ENCODE data around the gene VSX2.

Gene VSX2

GRCh38 chr14:74198441-74199234 is 40.6 kb upstream of the VSX2 start:
- H3K9ac ChIP-seq: no peak overlapping the region
- H3K27me3 ChIP-seq (ENCODE audit: insufficient read depth, low read depth): no peaks in the 10 kb centered on the region
- no peak overlapping the region for H3K4me2 ChIP-seq
- no peaks in the 10 kb centered on the region for H4K20me1 ChIP-seq (ENCODE audit: insufficient read depth)
- no peak overlapping the region for H3K27ac ChIP-seq
- no peaks in the 10 kb centered on the region for H3K79me2 ChIP-seq (ENCODE audit: insufficient read depth, low read depth)
- no peak for TF ChIP-seq CTCF (conservative IDR thresholded peaks at IDR 0.05; ENCODE audit: low read depth, low read length)
- no peak overlapping the region for H3K4me3 ChIP-seq (IDR thresholded peaks at IDR 0.05; ENCODE audit: insufficient read depth, low read depth, low read length)
- no peaks in the 10 kb centered on the region for H3K4me1 ChIP-seq (ENCODE audit: low read depth, poor library complexity, severe bottlenecking)
- H2AFZ ChIP-seq (ENCODE audit: low read depth): no peak overlapping the region
- H3K36me3 ChIP-seq (ENCODE audit: insufficient read depth): no peaks in the 10 kb centered on the region

GRCh38 chr14:74202113-74202512 is 37.1 kb upstream of the VSX2 start:
- no peaks in the 10 kb centered on the region for H3K27me3 ChIP-seq (ENCODE audit: insufficient read depth, low read depth)
- no peak overlapping the region for H3K4me2 ChIP-seq
- no peaks in the 10 kb centered on the region for H3K36me3 ChIP-seq (ENCODE audit: insufficient read depth)
- no peaks in the 10 kb centered on the region for H3K79me2 ChIP-seq (ENCODE audit: insufficient read depth, low read depth)
- H3K9ac ChIP-seq: no peak overlapping the region
- H3K27ac ChIP-seq: no peak overlapping the region
- no peaks in the 10 kb centered on the region for H4K20me1 ChIP-seq (ENCODE audit: insufficient read depth)
- no peak overlapping the region for H2AFZ ChIP-seq (ENCODE audit: low read depth)
- no peak overlapping the region for H3K4me3 ChIP-seq (IDR thresholded peaks at IDR 0.05; ENCODE audit: insufficient read depth, low read depth, low read length)
- no peaks in the 10 kb centered on the region for H3K4me1 ChIP-seq (ENCODE audit: low read depth, poor library complexity, severe bottlenecking)
- TF ChIP-seq CTCF (conservative IDR thresholded peaks at IDR 0.05; ENCODE audit: low read depth, low read length): no peak

- Histone ChIP-seq H2AFZ (ENCODE audit: low read depth) (no peak overlapping the region), H3K27me3 (ENCODE audit: insufficient read depth, low read depth) (no peaks in the 10 kb centered on the region), H3K4me3 (IDR thresholded peaks at IDR 0.05; ENCODE audit: insufficient read depth, low read depth, low read length) (no peak overlapping the region), H3K36me3 (ENCODE audit: insufficient read depth) (no peaks in the 10 kb centered on the region), H3K9ac (no peak overlapping the region), H3K4me2 (no peak overlapping the region), H3K27ac (no peak overlapping the region), H3K4me1 (ENCODE audit: low read depth, poor library complexity, severe bottlenecking) (no peaks in the 10 kb centered on the region), H4K20me1 (ENCODE audit: insufficient read depth) (no peaks in the 10 kb centered on the region), H3K79me2 (ENCODE audit: insufficient read depth, low read depth) (no peaks in the 10 kb centered on the region)
- TF ChIP-seq CTCF (conservative IDR thresholded peaks at IDR 0.05; ENCODE audit: low read depth, low read length): no peak
Measured at GRCh38 chr14:74203639-74204038, 35.6 kb upstream of the VSX2 start.

- Histone ChIP-seq H4K20me1 (ENCODE audit: insufficient read depth) (no peaks in the 10 kb centered on the region), H3K4me1 (ENCODE audit: low read depth, poor library complexity, severe bottlenecking) (no peaks in the 10 kb centered on the region), H2AFZ (ENCODE audit: low read depth) (no peak overlapping the region), H3K27me3 (ENCODE audit: insufficient read depth, low read depth) (no peaks in the 10 kb centered on the region), H3K4me2 (no peak overlapping the region), H3K9ac (no peak overlapping the region), H3K27ac (no peak overlapping the region), H3K36me3 (ENCODE audit: insufficient read depth) (no peaks in the 10 kb centered on the region), H3K4me3 (IDR thresholded peaks at IDR 0.05; ENCODE audit: insufficient read depth, low read depth, low read length) (no peak overlapping the region), H3K79me2 (ENCODE audit: insufficient read depth, low read depth) (no peaks in the 10 kb centered on the region)
- TF ChIP-seq CTCF (conservative IDR thresholded peaks at IDR 0.05; ENCODE audit: low read depth, low read length): no peak
Measured at GRCh38 chr14:74204491-74204890, 34.8 kb upstream of the VSX2 start.
